SJSA1 (cell line): ENCODE results near the gene SYCE1L. TPM values are rescaled to one million over a fixed set of nuclear protein-coding genes. Genes with fewer than 3 reads are reported as not detected.
A peak's percentile ranks its signal among the peaks of the same experiment; 100 is the strongest.

Experiments used
- DNase-seq, 2 experiments: peaks; one replicate each; pipeline ENCODE4 v3.0.0-alpha.2; 2015 to 2020; ENCODE audit warnings: low spot score in 2 of 2, low read depth in 1 of 2
- H3K27ac ChIP-seq: fragments of 250-450 bp; sonication (Bioruptor Pico); 2 replicates; pipeline ENCODE4 v1.5.1; 2020; ENCODE audit warnings: mild to moderate bottlenecking, moderate library complexity
- H3K27me3 ChIP-seq: fragments of 250-450 bp; sonication (Bioruptor Pico); replicated peaks from 2 replicates; pipeline ENCODE4 v1.5.1; 2020; ENCODE audit warnings: mild to moderate bottlenecking, moderate library complexity
- H3K36me3 ChIP-seq: fragments of 250-450 bp; sonication (Bioruptor Pico); 2 replicates; pipeline ENCODE4 v1.5.1; 2020; ENCODE audit warnings: mild to moderate bottlenecking
- H3K4me1 ChIP-seq: fragments of 250-450 bp; sonication (Bioruptor Pico); replicated peaks from 2 replicates; pipeline ENCODE4 v1.6.1; 2021; ENCODE audit warnings: mild to moderate bottlenecking
- H3K4me3 ChIP-seq: fragments of 250-450 bp; sonication (Bioruptor Pico); 2 replicates; pipeline ENCODE4 v1.5.1; 2020; ENCODE audit warnings: mild to moderate bottlenecking
- H3K9me3 ChIP-seq: fragments of 250-450 bp; sonication (Bioruptor Pico); replicated peaks from 2 replicates; pipeline ENCODE4 v1.5.1; 2020; ENCODE audit warnings: mild to moderate bottlenecking
- total RNA-seq: library from RNA; depleted of rRNA; stranded (reverse); fragments of >200 nt; shearing (Covaris generic); gene quantifications from 2 replicates; pipeline ENCODE4 v1.2.3, GENCODE V29; 2014

The SYCE1L gene
- total RNA-seq, 1 experiment from 2014 or later = 0.32 TPM

GRCh38 chr16:77190190-77190477 is 9.1 kb upstream of the SYCE1L start:
- H3K27me3 ChIP-seq = no peaks in the 10 kb centered on the region
- no peaks in the 10 kb centered on the region for H3K9me3 ChIP-seq
- peaks cover 9% of the 10 kb centered on the region; the same call in 1 of the 2 replicates for H3K4me1 ChIP-seq
- peaks cover 17% of the 10 kb centered on the region for H3K36me3 ChIP-seq
- peak overlapping the region; percentile 96 for H3K27ac ChIP-seq
- H3K4me3 ChIP-seq = peak overlapping the region; percentile 61
- no peak for DNase-seq

- peaks cover 9% of the 10 kb centered on the region; the same call in 1 of the 2 replicates for H3K4me1 ChIP-seq
- peak; percentile 97 to 99 for DNase-seq
Observed at GRCh38 chr16:77190478-77191258, 8.5 kb upstream of the SYCE1L start, which contains the start of gene MON1B. Gene MON1B, plus strand, starts transcription at chr16:77191190. Its CDS starts 296 bp downstream, at chr16:77191486.

GRCh38 chr16:77191259-77191969 is 7.8 kb upstream of the SYCE1L start:
- peaks cover 9% of the 10 kb centered on the region; the same call in 1 of the 2 replicates for H3K4me1 ChIP-seq
- no peak for DNase-seq

More at GRCh38 chr16:77190478-77191258, 8.5 kb upstream of the SYCE1L start, which contains the start of gene MON1B:
- Histone ChIP-seq H3K4me3 (peak within 1 kb of the TSS; percentile 61), H3K9me3 (no peaks in the 10 kb centered on the region), H3K36me3 (peaks cover 22% of the 10 kb centered on the region), H3K27me3 (no peaks in the 10 kb centered on the region), H3K27ac (peak within 1 kb of the TSS; percentile 96)

GRCh38 chr16:77193377-77193776 is 5.8 kb upstream of the SYCE1L start:
- Histone ChIP-seq H3K4me3 (no peak overlapping the region), H3K27ac (no peak overlapping the region), H3K36me3 (peaks cover 42% of the 10 kb centered on the region), H3K4me1 (peaks cover 9% of the 10 kb centered on the region; the same call in 1 of the 2 replicates), H3K27me3 (no peaks in the 10 kb centered on the region), H3K9me3 (no peaks in the 10 kb centered on the region)
- no peak for DNase-seq

More at GRCh38 chr16:77191259-77191969, 7.8 kb upstream of the SYCE1L start:
- Histone ChIP-seq H3K27me3 (no peaks in the 10 kb centered on the region), H3K4me3 (peak overlapping the region; percentile 61), H3K27ac (peak overlapping the region; percentile 96), H3K36me3 (peaks cover 26% of the 10 kb centered on the region), H3K9me3 (no peaks in the 10 kb centered on the region)

GRCh38 chr16:77194295-77195231 is 4.6 kb upstream of the SYCE1L start:
- no peaks in the 10 kb centered on the region for H3K27me3 ChIP-seq
- H3K4me1 ChIP-seq = peaks cover 9% of the 10 kb centered on the region; the same call in 1 of the 2 replicates
- H3K4me3 ChIP-seq = no peak overlapping the region
- no peak overlapping the region for H3K27ac ChIP-seq
- no peak for DNase-seq
- H3K9me3 ChIP-seq = no peaks in the 10 kb centered on the region
- H3K36me3 ChIP-seq = peaks cover 51% of the 10 kb centered on the region

GRCh38 chr16:77195411-77195810 is 3.8 kb upstream of the SYCE1L start:
- no peak overlapping the region for H3K4me3 ChIP-seq
- no peaks in the 10 kb centered on the region for H3K9me3 ChIP-seq
- H3K27me3 ChIP-seq = no peaks in the 10 kb centered on the region
- H3K4me1 ChIP-seq = peaks cover 9% of the 10 kb centered on the region; the same call in 1 of the 2 replicates
- DNase-seq = no peak
- H3K36me3 ChIP-seq = peaks cover 51% of the 10 kb centered on the region
- H3K27ac ChIP-seq = no peak overlapping the region

- peaks cover 54% of the 10 kb centered on the region for H3K36me3 ChIP-seq
- H3K4me1 ChIP-seq = no peaks in the 10 kb centered on the region
- H3K9me3 ChIP-seq = no peaks in the 10 kb centered on the region
- no peak overlapping the region for H3K27ac ChIP-seq
- H3K27me3 ChIP-seq = no peaks in the 10 kb centered on the region
- H3K4me3 ChIP-seq = no peak overlapping the region
- no peak for DNase-seq
Observed at GRCh38 chr16:77197747-77198146, 1.5 kb upstream of the SYCE1L start.

GRCh38 chr16:77206533-77206932 is 7.3 kb downstream of the SYCE1L start:
- H3K4me1 ChIP-seq = no peaks in the 10 kb centered on the region; the same call in 1 of the 2 replicates
- no peak overlapping the region for H3K4me3 ChIP-seq
- DNase-seq = no peak
- no peak overlapping the region for H3K27ac ChIP-seq
- no peaks in the 10 kb centered on the region; the same call in 1 of the 2 replicates for H3K36me3 ChIP-seq
- H3K9me3 ChIP-seq = no peaks in the 10 kb centered on the region
- H3K27me3 ChIP-seq = no peaks in the 10 kb centered on the region

GRCh38 chr16:77207030-77207429 is 7.8 kb downstream of the SYCE1L start:
- Histone ChIP-seq H3K27me3 (no peaks in the 10 kb centered on the region), H3K27ac (no peak overlapping the region), H3K4me3 (no peak overlapping the region), H3K36me3 (no peaks in the 10 kb centered on the region; the same call in 1 of the 2 replicates), H3K4me1 (peaks cover 5% of the 10 kb centered on the region), H3K9me3 (no peaks in the 10 kb centered on the region)
- no peak for DNase-seq

- H3K4me3 ChIP-seq = no peak overlapping the region
Observed at GRCh38 chr16:77208382-77208781, 9.2 kb downstream of the SYCE1L start.

GRCh38 chr16:77211880-77212740 is 12.9 kb downstream of the SYCE1L start:
- Histone ChIP-seq H3K27me3 (no peaks in the 10 kb centered on the region), H3K27ac (0 out of 2 replicates have a peak overlapping the region, but pooled peaks have one; percentile 24), H3K4me1 (peaks cover 26% of the 10 kb centered on the region), H3K4me3 (peak overlapping the region; percentile 50), H3K9me3 (no peaks in the 10 kb centered on the region), H3K36me3 (no peaks in the 10 kb centered on the region)
- peak in 1 of 2 experiments; percentile 50 for DNase-seq

More at GRCh38 chr16:77208382-77208781, 9.2 kb downstream of the SYCE1L start:
- no peak for DNase-seq
- no peaks in the 10 kb centered on the region for H3K36me3 ChIP-seq
- no peaks in the 10 kb centered on the region for H3K9me3 ChIP-seq
- H3K4me1 ChIP-seq = peaks cover 18% of the 10 kb centered on the region
- no peaks in the 10 kb centered on the region for H3K27me3 ChIP-seq
- H3K27ac ChIP-seq = no peak overlapping the region

- DNase-seq = peak; percentile 55 to 64
- H3K4me3 ChIP-seq = peak overlapping the region; percentile 50
Observed at GRCh38 chr16:77212741-77213541, 13.7 kb downstream of the SYCE1L start.

More at GRCh38 chr16:77212741-77213541, 13.7 kb downstream of the SYCE1L start:
- Histone ChIP-seq H3K9me3 (no peaks in the 10 kb centered on the region), H3K4me1 (peaks cover 26% of the 10 kb centered on the region), H3K36me3 (no peaks in the 10 kb centered on the region), H3K27ac (0 out of 2 replicates have a peak overlapping the region, but pooled peaks have one; percentile 24), H3K27me3 (no peaks in the 10 kb centered on the region)
